OCI-LY7 (cell line): Measurements from ENCODE around the gene WDR38. TPM values are rescaled to one million over a fixed set of nuclear protein-coding genes. Genes with fewer than 3 reads are reported as not detected.

Source experiments
- Bru-seq: library from RNA; stranded (reverse); fragments of 400-500 nt; gene quantifications from one replicate; lab custom pipeline; 2021; lab: Mats Ljungman, UMichigan
- BruChase-seq, 2 experiments: library from RNA; stranded (reverse); fragments of 400-500 nt; gene quantifications; one replicate each; lab custom pipeline; 2021; lab: Mats Ljungman, UMichigan
- BruUV-seq: library from RNA; stranded (reverse); fragments of 400-500 nt; replicated peaks from 2 replicates; lab custom pipeline; 2021; lab: Mats Ljungman, UMichigan
- CTCF ChIA-PET: fragments of 300-600 bp; sonication (Branson Sonifier 250); formaldehyde crosslinking; loops from one replicate; lab custom pipeline; 2022; ENCODE audit warnings: antibody characterized with exemption; ENCODE audit not compliant: unreplicated experiment; lab: Charles Lee
- POLR2A ChIA-PET: fragments of 300-600 bp; sonication (Branson Sonifier 250); formaldehyde crosslinking; loops from one replicate; lab custom pipeline; 2022; ENCODE audit warnings: antibody characterized with exemption; lab: Charles Lee
- DNase-seq: peaks from one replicate; pipeline ENCODE4 v3.0.0-alpha.2; 2015; ENCODE audit warnings: low spot score
- H2AFZ ChIP-seq: fragments of 200-600 bp; sonication (generic), shearing (Covaris generic); 2 replicates; pipeline ENCODE4 v1.6.1; 2014; ENCODE audit warnings: mild to moderate bottlenecking, antibody characterized with exemption, low read length, moderate library complexity
- H3K27ac ChIP-seq: fragments of 200-600 bp; sonication (generic); 2 replicates; pipeline ENCODE4 v1.5.1; 2014; ENCODE audit warnings: mixed run types, low read depth, mild to moderate bottlenecking, moderate library complexity, low read length, inconsistent platforms; ENCODE audit not compliant: poor library complexity, severe bottlenecking
- H3K36me3 ChIP-seq: fragments of 200-600 bp; sonication (generic); 2 replicates; pipeline ENCODE4 v1.6.1; 2014; ENCODE audit warnings: mild to moderate bottlenecking, antibody characterized with exemption, low read length, moderate library complexity, mixed read lengths; ENCODE audit not compliant: insufficient read depth
- H3K4me1 ChIP-seq: fragments of 200-600 bp; sonication (generic); 2 replicates; pipeline ENCODE4 v1.5.1; 2014; ENCODE audit warnings: mild to moderate bottlenecking, low read length; ENCODE audit not compliant: insufficient read depth, poor library complexity, severe bottlenecking
- H3K4me2 ChIP-seq: fragments of 200-600 bp; sonication (generic); 2 replicates; pipeline ENCODE4 v1.6.1; 2014; ENCODE audit warnings: mild to moderate bottlenecking, low read length
- H3K4me3 ChIP-seq: fragments of 200-600 bp; sonication (generic); 2 replicates; pipeline ENCODE4 v1.5.1; 2014; ENCODE audit warnings: mild to moderate bottlenecking, low read depth, low read length; ENCODE audit not compliant: poor library complexity, severe bottlenecking
- H3K79me2 ChIP-seq: fragments of 200-600 bp; sonication (generic); 2 replicates; pipeline ENCODE4 v1.6.1; 2016; ENCODE audit warnings: low read depth, mild to moderate bottlenecking, low read length, moderate library complexity, mixed read lengths; ENCODE audit not compliant: insufficient read depth
- H3K9me2 ChIP-seq: fragments of 200-600 bp; sonication (generic); 2 replicates; pipeline ENCODE4 v1.6.1; 2016; ENCODE audit warnings: mild to moderate bottlenecking, low read length, mixed read lengths; ENCODE audit not compliant: insufficient read depth
- H3K9me3 ChIP-seq: fragments of 200-600 bp; sonication (generic); 2 replicates; pipeline ENCODE4 v1.6.1; 2014; ENCODE audit warnings: mild to moderate bottlenecking, mixed run types, low read length, mixed read lengths
- H4K20me1 ChIP-seq: fragments of 200-600 bp; sonication (generic); 2 replicates; pipeline ENCODE4 v1.6.1; 2014; ENCODE audit warnings: mild to moderate bottlenecking, antibody characterized with exemption, low read length, moderate library complexity, mixed read lengths; ENCODE audit not compliant: insufficient read depth
- CTCF ChIP-seq: fragments of 200-600 bp; sonication (generic); conservative IDR thresholded peaks from 2 replicates; pipeline ENCODE4 v1.5.1; 2014; ENCODE audit warnings: mild to moderate bottlenecking, antibody characterized with exemption, low read length, moderate library complexity, mixed read lengths
- EZH2phosphoT487 ChIP-seq: fragments of 200-600 bp; sonication (generic); IDR thresholded peaks from 2 replicates; pipeline ENCODE4 v1.6.1; 2018; ENCODE audit warnings: low read depth, borderline replicate concordance, mild to moderate bottlenecking, mixed run types, antibody characterized with exemption, low read length, moderate library complexity, mixed read lengths
- intact Hi-C: fragments of 100-400 bp; cut with micrococcal nuclease; formaldehyde crosslinking; loops from one replicate; pipeline ENCODE4 v1.10.0; 2022; ENCODE audit not compliant: unreplicated experiment
- long read RNA-seq: library from polyadenylated mRNA; stranded (forward); transcript quantifications from one replicate; pipeline ENCODE4 v2.0.0, GENCODE V29; 2022
- total RNA-seq, 2 experiments: library from RNA; depleted of rRNA in 1 of 2; stranded (reverse); fragments of >200 nt in 1 of 2; shearing (Covaris generic) in 1 of 2; gene quantifications; 2 replicates each; pipeline ENCODE4 v1.2.3, GENCODE V29; 2014 to 2022

WDR38 gene
- total RNA-seq (2014; rRNA removed; shearing (Covaris generic)) = not detected in 2 replicates
- not detected in 2 replicates for total RNA-seq (2022)
- not detected for Bru-seq, nascent RNA
- BruChase-seq, experiment 1, labeled RNA remaining after a 6-hour chase = not detected
- not detected for BruChase-seq, experiment 2, labeled RNA remaining after a 2-hour chase
- long read RNA-seq = 0 reads

- BruUV-seq = no TSS peak
- H3K4me1 ChIP-seq = peaks cover 11% of the 10 kb centered on the region
- peak within 1 kb of the TSS; percentile 9; the same call in 1 of the 2 replicates for H2AFZ ChIP-seq
- no peaks in the 10 kb centered on the region for H3K79me2 ChIP-seq
- DNase-seq = peak; percentile 76
- TF ChIP-seq CTCF (peak; percentile 94), EZH2phosphoT487 (no peak)
- ChIA-PET POLR2A (interaction anchor here (2.3 kb wide), 1 partner anchor 76 kb away, joined by 6 read pairs; the partner anchor contains the start of gene OLFML2A), CTCF (interaction anchor here (0.8 to 1.4 kb wide), 3 partner anchors 79 to 86 kb away, joined by 3 to 5 read pairs (median 3); partner anchors contain the start of gene NR6A1)
- no peaks in the 10 kb centered on the region for H3K9me3 ChIP-seq
- no peaks in the 10 kb centered on the region for H3K9me2 ChIP-seq
- H3K36me3 ChIP-seq = peaks cover 20% of the 10 kb centered on the region
- intact Hi-C loops = loop anchor here (1.0 to 10.0 kb wide), 5 partner anchors 41 to 522 kb away; no protein-coding TSS in a partner anchor
- no peaks in the 10 kb centered on the region for H4K20me1 ChIP-seq
- peak within 1 kb of the TSS; percentile 72 for H3K4me2 ChIP-seq
- peak within 1 kb of the TSS; percentile 63 for H3K4me3 ChIP-seq
- H3K27ac ChIP-seq = no peak within 1 kb of the TSS
Observed at GRCh38 chr9:124852829-124853531, at the start of gene WDR38. TSS of gene WDR38 (plus strand) at chr9:124853460. CDS start at chr9:124853532, 72 bp downstream.

GRCh38 chr9:124803911-124804310, 49.3 kb upstream of the WDR38 start:
- Histone ChIP-seq H3K9me2 (no peaks in the 10 kb centered on the region), H3K27ac (no peak overlapping the region), H3K79me2 (no peaks in the 10 kb centered on the region), H3K4me2 (no peak overlapping the region), H3K9me3 (no peaks in the 10 kb centered on the region), H2AFZ (no peak overlapping the region), H3K4me3 (no peak overlapping the region), H4K20me1 (no peaks in the 10 kb centered on the region), H3K4me1 (no peaks in the 10 kb centered on the region), H3K36me3 (no peaks in the 10 kb centered on the region)
- no peak for TF ChIP-seq EZH2phosphoT487
- TF ChIP-seq CTCF = no peak
- ChIA-PET POLR2A (no interaction called here), CTCF (no interaction called here)
- BruUV-seq = no TSS peak
- intact Hi-C loops = no loop called here
- no peak for DNase-seq
